Left ventricle myocardium inferior (tissue), 1 donor: ENCODE measurements around the gene FAAP100. TPM values are rescaled to one million over a fixed set of nuclear protein-coding genes. Genes with fewer than 3 reads are reported as not detected.
"Not testable (repeated sequence)": the region's sequence is repeated elsewhere in the genome, so short reads cannot be mapped to it uniquely, and the experiment has no call there.

Experiments
- DNase-seq: peaks from one replicate; pipeline ENCODE4 v3.0.0-alpha.2; 2020
- H3K27ac ChIP-seq: fragments of 200-600 bp; replicated peaks from 2 replicates; pipeline ENCODE4 v1.8.0; 2021
- H3K27me3 ChIP-seq: fragments of 200-600 bp; 2 replicates; pipeline ENCODE4 v1.8.0; 2021; ENCODE audit warnings: low read depth
- H3K36me3 ChIP-seq: fragments of 200-600 bp; 2 replicates; pipeline ENCODE4 v1.8.0; 2021
- H3K4me1 ChIP-seq: fragments of 200-600 bp; 2 replicates; pipeline ENCODE4 v1.8.0; 2021
- H3K4me3 ChIP-seq: fragments of 200-600 bp; 2 replicates; pipeline ENCODE4 v1.8.0; 2021; ENCODE audit warnings: mild to moderate bottlenecking, moderate library complexity
- H3K9me3 ChIP-seq: fragments of 200-600 bp; replicated peaks from 2 replicates; pipeline ENCODE4 v1.8.0; 2021
- CTCF ChIP-seq: fragments of 200-600 bp; IDR thresholded peaks from 2 replicates; pipeline ENCODE4 v1.8.0; 2021; ENCODE audit warnings: antibody characterized with exemption, mild to moderate bottlenecking, borderline replicate concordance
- intact Hi-C: fragments of 100-400 bp; cut with micrococcal nuclease; formaldehyde crosslinking; loops from one replicate; pipeline ENCODE4 v1.11.0; 2022
- total RNA-seq: library from RNA; stranded (reverse); fragmentation: NEBNext Ultra II Directional; extraction: Animal tissue kit (Norgen Biotek cat#: 25700); gene quantifications from one replicate; pipeline ENCODE4 v1.2.1, GENCODE V29; 2021
- donor health status: DM: no; HTN: yes; CAD: no; lungs with severe emphysema.

Gene FAAP100
- total RNA-seq, 1 donor from 2014 or later = 15.9 TPM

- peaks cover 28% of the 10 kb centered on the region for H3K4me1 ChIP-seq
- peaks cover 100% of the 10 kb centered on the region for H3K36me3 ChIP-seq
- no peaks in the 10 kb centered on the region for H3K9me3 ChIP-seq
- intact Hi-C loops = no loop called here
- no peak for TF ChIP-seq CTCF
- no peak for DNase-seq
- no peaks in the 10 kb centered on the region for H3K27me3 ChIP-seq
- no peak overlapping the region for H3K27ac ChIP-seq
- H3K4me3 ChIP-seq = no peak overlapping the region
These were observed 38.0 kb upstream of the FAAP100 start for GRCh38 chr17:81590121-81590520.

- intact Hi-C loops = no loop called here
- H3K36me3 ChIP-seq = peaks cover 98% of the 10 kb centered on the region
These were observed 37.5 kb upstream of the FAAP100 start for GRCh38 chr17:81589612-81590011.

GRCh38 chr17:81586096-81586495 lies 33.9 kb upstream of the FAAP100 start:
- Histone ChIP-seq H3K27me3 (no peaks in the 10 kb centered on the region), H3K36me3 (peaks cover 96% of the 10 kb centered on the region), H3K4me1 (peaks cover 14% of the 10 kb centered on the region), H3K9me3 (no peaks in the 10 kb centered on the region), H3K4me3 (no peak overlapping the region), H3K27ac (no peak overlapping the region)
- DNase-seq = no peak
- intact Hi-C loops = no loop called here
- TF ChIP-seq CTCF = no peak

More at GRCh38 chr17:81589612-81590011, 37.5 kb upstream of the FAAP100 start:
- H3K9me3 ChIP-seq = no peaks in the 10 kb centered on the region
- H3K27ac ChIP-seq = no peak overlapping the region
- no peak for DNase-seq
- H3K27me3 ChIP-seq = no peaks in the 10 kb centered on the region
- H3K4me3 ChIP-seq = no peak overlapping the region
- H3K4me1 ChIP-seq = peaks cover 28% of the 10 kb centered on the region
- no peak for TF ChIP-seq CTCF

GRCh38 chr17:81584771-81585170 lies 32.6 kb upstream of the FAAP100 start:
- H3K4me3 ChIP-seq, DNase-seq, intact Hi-C loops, H3K27ac ChIP-seq, H3K9me3 ChIP-seq, H3K27me3 ChIP-seq: not testable (repeated sequence)
- Histone ChIP-seq H3K4me1 (peaks cover 22% of the 10 kb centered on the region), H3K36me3 (peaks cover 89% of the 10 kb centered on the region)

- H3K4me3 ChIP-seq = no peak overlapping the region
- no peaks in the 10 kb centered on the region for H3K27me3 ChIP-seq
- intact Hi-C loops = no loop called here
- H3K36me3 ChIP-seq = peaks cover 86% of the 10 kb centered on the region
- no peaks in the 10 kb centered on the region for H3K9me3 ChIP-seq
- peaks cover 26% of the 10 kb centered on the region for H3K4me1 ChIP-seq
- DNase-seq = no peak
- no peak overlapping the region for H3K27ac ChIP-seq
- no peak for TF ChIP-seq CTCF
These were observed 31.6 kb upstream of the FAAP100 start for GRCh38 chr17:81583589-81584342.

- Histone ChIP-seq H3K4me1 (peaks cover 30% of the 10 kb centered on the region), H3K27ac (no peak overlapping the region), H3K9me3 (no peaks in the 10 kb centered on the region), H3K4me3 (no peak overlapping the region), H3K36me3 (peaks cover 86% of the 10 kb centered on the region), H3K27me3 (no peaks in the 10 kb centered on the region)
- TF ChIP-seq CTCF = no peak
- no peak for DNase-seq
- intact Hi-C loops = no loop called here
These were observed 30.6 kb upstream of the FAAP100 start for GRCh38 chr17:81582749-81583148.
